ENCODE results near the gene IGF1R.

The IGF1R gene

GRCh38 chr15:98896802-98897732 lies 248.7 kb downstream of the IGF1R start:
- DNase-seq (ENCODE audit: low read depth in 1 of 2, low spot score in 1 of 2), result no peak
- H3K27me3 ChIP-seq (ENCODE audit: insufficient read depth, poor library complexity, severe bottlenecking), result no peaks in the 10 kb centered on the region
- TF ChIP-seq SPI1 (IDR thresholded peaks at IDR 0.05; ENCODE audit: borderline replicate concordance, low read depth) (no peak), REST (IDR thresholded peaks at IDR 0.05; ENCODE audit: insufficient replicate concordance, low read depth) (no peak), POLR2AphosphoS5 (IDR thresholded peaks at IDR 0.05; ENCODE audit: low read depth) (no peak), CTCF (IDR thresholded peaks at IDR 0.05; ENCODE audit: insufficient read depth, low read length) (no peak), GABPA (IDR thresholded peaks at IDR 0.05; ENCODE audit: low read depth) (no peak)
- H3K4me3 ChIP-seq (replicated peaks; ENCODE audit: insufficient read depth, low read length), result no peak overlapping the region
- no peak overlapping the region for H3K27ac ChIP-seq (replicated peaks)

GRCh38 chr15:98898122-98898521 lies 249.8 kb downstream of the IGF1R start:
- Histone ChIP-seq H3K4me3 (replicated peaks; ENCODE audit: insufficient read depth, low read length) (no peak overlapping the region), H3K27me3 (ENCODE audit: insufficient read depth, poor library complexity, severe bottlenecking) (no peaks in the 10 kb centered on the region), H3K27ac (replicated peaks) (peak overlapping the region; percentile 7; the same call in 1 of the 2 replicates)
- TF ChIP-seq GABPA (IDR thresholded peaks at IDR 0.05; ENCODE audit: low read depth) (no peak), CTCF (IDR thresholded peaks at IDR 0.05; ENCODE audit: insufficient read depth, low read length) (no peak)
- no peak for DNase-seq (ENCODE audit: low read depth in 1 of 2, low spot score in 1 of 2)

GRCh38 chr15:98899272-98900021 lies 251.1 kb downstream of the IGF1R start:
- H3K27me3 ChIP-seq (ENCODE audit: insufficient read depth, poor library complexity, severe bottlenecking), result no peaks in the 10 kb centered on the region
- DNase-seq (ENCODE audit: low read depth in 1 of 2, low spot score in 1 of 2), result peak; percentile 96 to 97
- H3K4me3 ChIP-seq (replicated peaks; ENCODE audit: insufficient read depth, low read length), result no peak overlapping the region
- TF ChIP-seq SPI1 (IDR thresholded peaks at IDR 0.05; ENCODE audit: borderline replicate concordance, low read depth) (peak; percentile 72), REST (IDR thresholded peaks at IDR 0.05; ENCODE audit: insufficient replicate concordance, low read depth) (no peak), POLR2AphosphoS5 (IDR thresholded peaks at IDR 0.05; ENCODE audit: low read depth) (peak; percentile 46; the same call in 1 of the 2 replicates), CTCF (IDR thresholded peaks at IDR 0.05; ENCODE audit: insufficient read depth, low read length) (no peak), GABPA (IDR thresholded peaks at IDR 0.05; ENCODE audit: low read depth) (0 out of 2 replicates have a peak, but pooled peaks have one; percentile 11)
- peak overlapping the region; percentile 74 for H3K27ac ChIP-seq (replicated peaks)
